ENCODE results near the gene KCNK3.

DNA sequence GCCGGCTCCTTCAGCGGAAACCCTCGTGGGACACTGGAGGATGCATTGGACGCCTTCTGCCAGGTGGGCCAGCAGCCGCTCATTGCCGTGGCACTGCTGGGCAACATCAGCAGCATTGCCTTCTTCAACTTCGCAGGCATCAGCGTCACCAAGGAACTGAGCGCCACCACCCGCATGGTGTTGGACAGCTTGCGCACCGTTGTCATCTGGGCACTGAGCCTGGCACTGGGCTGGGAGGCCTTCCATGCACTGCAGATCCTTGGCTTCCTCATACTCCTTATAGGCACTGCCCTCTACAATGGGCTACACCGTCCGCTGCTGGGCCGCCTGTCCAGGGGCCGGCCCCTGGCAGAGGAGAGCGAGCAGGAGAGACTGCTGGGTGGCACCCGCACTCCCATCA is 85.6 kb downstream of the KCNK3 start:
- TF ChIP-seq, protein P1, sequence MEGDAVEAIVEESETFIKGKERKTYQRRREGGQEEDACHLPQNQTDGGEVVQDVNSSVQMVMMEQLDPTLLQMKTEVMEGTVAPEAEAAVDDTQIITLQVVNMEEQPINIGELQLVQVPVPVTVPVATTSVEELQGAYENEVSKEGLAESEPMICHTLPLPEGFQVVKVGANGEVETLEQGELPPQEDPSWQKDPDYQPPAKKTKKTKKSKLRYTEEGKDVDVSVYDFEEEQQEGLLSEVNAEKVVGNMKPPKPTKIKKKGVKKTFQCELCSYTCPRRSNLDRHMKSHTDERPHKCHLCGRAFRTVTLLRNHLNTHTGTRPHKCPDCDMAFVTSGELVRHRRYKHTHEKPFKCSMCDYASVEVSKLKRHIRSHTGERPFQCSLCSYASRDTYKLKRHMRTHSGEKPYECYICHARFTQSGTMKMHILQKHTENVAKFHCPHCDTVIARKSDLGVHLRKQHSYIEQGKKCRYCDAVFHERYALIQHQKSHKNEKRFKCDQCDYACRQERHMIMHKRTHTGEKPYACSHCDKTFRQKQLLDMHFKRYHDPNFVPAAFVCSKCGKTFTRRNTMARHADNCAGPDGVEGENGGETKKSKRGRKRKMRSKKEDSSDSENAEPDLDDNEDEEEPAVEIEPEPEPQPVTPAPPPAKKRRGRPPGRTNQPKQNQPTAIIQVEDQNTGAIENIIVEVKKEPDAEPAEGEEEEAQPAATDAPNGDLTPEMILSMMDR (IDR thresholded peaks at IDR 0.05) = no peak
- TF ChIP-seq POLR2A (IDR thresholded peaks at IDR 0.05) = no peak
- no peak for TF ChIP-seq EP300 (IDR thresholded peaks at IDR 0.05)

Data from ovary (tissue), 3 donors.